GM23248 (cell line): Measurements from ENCODE around the gene PAFAH2. TPM values are rescaled to one million over a fixed set of nuclear protein-coding genes. Genes with fewer than 3 reads are reported as not detected.
"Not testable (repeated sequence)": the region's sequence is repeated elsewhere in the genome, so short reads cannot be mapped to it uniquely, and the experiment has no call there.

Source experiments
- DNase-seq: peaks from one replicate; pipeline ENCODE4 v3.0.0-alpha.2; 2015
- H2AFZ ChIP-seq: fragments of 200-600 bp; sonication (generic); 2 replicates; pipeline ENCODE4 v1.6.1; 2016; ENCODE audit warnings: antibody characterized with exemption
- H3F3A ChIP-seq: fragments of 200-600 bp; sonication (generic); 2 replicates; pipeline ENCODE4 v1.6.1; 2016; ENCODE audit warnings: mild to moderate bottlenecking, antibody characterized with exemption, mixed run types; ENCODE audit not compliant: insufficient read depth
- H3K27ac ChIP-seq: fragments of 200-600 bp; sonication (generic); 2 replicates; pipeline ENCODE4 v1.5.1; 2016; ENCODE audit warnings: mild to moderate bottlenecking
- H3K27me3 ChIP-seq: fragments of 200-600 bp; sonication (generic); replicated peaks from 2 replicates; pipeline ENCODE4 v1.6.1; 2016; ENCODE audit warnings: mild to moderate bottlenecking; ENCODE audit not compliant: insufficient read depth
- H3K36me3 ChIP-seq: fragments of 200-600 bp; sonication (generic); 2 replicates; pipeline ENCODE4 v1.6.1; 2016; ENCODE audit warnings: low read depth, mild to moderate bottlenecking
- H3K4me1 ChIP-seq: fragments of 200-600 bp; sonication (generic); 2 replicates; pipeline ENCODE4 v1.6.1; 2016; ENCODE audit warnings: mild to moderate bottlenecking; ENCODE audit not compliant: insufficient read depth
- H3K4me2 ChIP-seq: fragments of 200-600 bp; sonication (generic); one replicate; pipeline ENCODE4 v1.6.1; 2016; ENCODE audit warnings: mild to moderate bottlenecking; ENCODE audit not compliant: unreplicated experiment
- H3K4me3 ChIP-seq: fragments of 200-600 bp; sonication (generic); 2 replicates; pipeline ENCODE4 v1.5.1; 2016; ENCODE audit warnings: mild to moderate bottlenecking
- H3K79me2 ChIP-seq: fragments of 200-600 bp; sonication (generic); 2 replicates; pipeline ENCODE4 v1.6.1; 2016; ENCODE audit warnings: mild to moderate bottlenecking; ENCODE audit not compliant: insufficient read depth
- H3K9ac ChIP-seq: fragments of 200-600 bp; sonication (generic); 2 replicates; pipeline ENCODE4 v1.6.1; 2016; ENCODE audit warnings: mild to moderate bottlenecking
- H3K9me2 ChIP-seq: fragments of 200-600 bp; sonication (generic); 2 replicates; pipeline ENCODE4 v1.6.1; 2016; ENCODE audit warnings: mixed run types, mild to moderate bottlenecking, moderate library complexity; ENCODE audit not compliant: insufficient read depth
- H3K9me3 ChIP-seq: fragments of 200-600 bp; sonication (generic); one replicate; pipeline ENCODE4 v1.6.1; 2017; ENCODE audit warnings: low read depth
- H4K20me1 ChIP-seq: fragments of 200-600 bp; sonication (generic); 2 replicates; pipeline ENCODE4 v1.6.0; 2016; ENCODE audit not compliant: insufficient read depth
- EZH2 ChIP-seq: fragments of 200-600 bp; sonication (generic); IDR thresholded peaks from 2 replicates; pipeline ENCODE4 v1.6.1; 2018; ENCODE audit warnings: antibody characterized with exemption, mild to moderate bottlenecking; ENCODE audit not compliant: insufficient read depth, poor library complexity, severe bottlenecking
- EZH2phosphoT487 ChIP-seq: fragments of 200-600 bp; sonication (generic); IDR thresholded peaks from 2 replicates; pipeline ENCODE4 v1.6.1; 2018; ENCODE audit warnings: antibody characterized with exemption, moderate library complexity, mild to moderate bottlenecking, low read depth; ENCODE audit not compliant: insufficient read depth
- WGBS, 2 experiments: methylation state at CpG; one replicate each; pipeline ENCODE4 v1.1.6; 2015 to 2017; ENCODE audit warnings: low lambda C conversion rate in 2 of 2, low coverage in 1 of 2; ENCODE audit errors: missing lambda C conversion rate in 2 of 2; 5-methylcytosine and 5-hydroxymethylcytosine counted together
- in situ Hi-C: fragments of 300-500 bp; cut with MboI; formaldehyde crosslinking; loops from 2 replicates; pipeline ENCODE4 v1.15.0; 2020
- polyA plus RNA-seq: library from polyadenylated mRNA; unstranded; fragments of >200 nt; fragmentation: Nextera tagmentation; extraction: Ambion mirVana; gene quantifications from 2 replicates; pipeline ENCODE4 v1.2.1, GENCODE V29; 2016
- total RNA-seq: library from RNA; depleted of rRNA; stranded (reverse); fragments of >200 nt; shearing (Covaris generic); gene quantifications from 2 replicates; pipeline ENCODE4 v1.2.3, GENCODE V29; 2014

PAFAH2 gene
- total and polyA plus RNA-seq, 2 experiments from 2014 or later: 9.5 to 10.7 TPM

GRCh38 chr1:25987951-25988350 lies 9.9 kb downstream of the PAFAH2 start:
- H3K4me3 ChIP-seq: no peak overlapping the region
- no peaks in the 10 kb centered on the region for H3K27me3 ChIP-seq
- no peaks in the 10 kb centered on the region for H3F3A ChIP-seq
- no peak overlapping the region for H2AFZ ChIP-seq
- no peaks in the 10 kb centered on the region for H3K9me2 ChIP-seq
- no peaks in the 10 kb centered on the region for H3K79me2 ChIP-seq
- in situ Hi-C loops: no loop called here
- no peak for DNase-seq
- H3K9ac ChIP-seq: no peak overlapping the region
- no peaks in the 10 kb centered on the region for H4K20me1 ChIP-seq
- H3K36me3 ChIP-seq: no peaks in the 10 kb centered on the region
- no peak overlapping the region for H3K4me2 ChIP-seq
- H3K9me3 ChIP-seq: no peaks in the 10 kb centered on the region
- peaks cover 9% of the 10 kb centered on the region; the same call in 1 of the 2 replicates for H3K4me1 ChIP-seq
- whole genome bisulfite sequencing, 2 experiments: 89 to 99% methylated on average over 2 of the region's 2 CpGs
- no peak for TF ChIP-seq EZH2
- no peak for TF ChIP-seq EZH2phosphoT487
- no peak overlapping the region for H3K27ac ChIP-seq

- H3K27ac ChIP-seq, H3K4me1 ChIP-seq, H3F3A ChIP-seq, H2AFZ ChIP-seq, H3K27me3 ChIP-seq, DNase-seq, H3K4me2 ChIP-seq, H3K9ac ChIP-seq, H3K9me3 ChIP-seq, H4K20me1 ChIP-seq, H3K79me2 ChIP-seq, H3K36me3 ChIP-seq, in situ Hi-C loops, H3K9me2 ChIP-seq, H3K4me3 ChIP-seq: not testable (repeated sequence)
- WGBS, 2 experiments: 94 to 98% methylated on average over 10 of the region's 10 CpGs
These were observed 11.1 kb downstream of the PAFAH2 start for GRCh38 chr1:25986773-25987172.

GRCh38 chr1:25985670-25986069 lies 12.2 kb downstream of the PAFAH2 start:
- Histone ChIP-seq H3K27me3 (no peaks in the 10 kb centered on the region), H3F3A (no peaks in the 10 kb centered on the region), H3K9ac (no peak overlapping the region), H3K36me3 (peaks cover 6% of the 10 kb centered on the region), H3K9me3 (no peaks in the 10 kb centered on the region), H3K4me2 (no peak overlapping the region), H3K79me2 (no peaks in the 10 kb centered on the region), H3K4me1 (no peaks in the 10 kb centered on the region), H3K27ac (no peak overlapping the region), H3K4me3 (no peak overlapping the region), H3K9me2 (no peaks in the 10 kb centered on the region), H2AFZ (no peak overlapping the region), H4K20me1 (no peaks in the 10 kb centered on the region)
- no peak for DNase-seq
- TF ChIP-seq EZH2 (no peak), EZH2phosphoT487 (no peak)
- in situ Hi-C loops: no loop called here
- WGBS, 2 experiments: 96% methylated on average over 3 of the region's 3 CpGs

GRCh38 chr1:25985171-25985570 lies 12.7 kb downstream of the PAFAH2 start:
- no peak overlapping the region for H3K4me3 ChIP-seq
- no peaks in the 10 kb centered on the region for H3K79me2 ChIP-seq
- TF ChIP-seq EZH2 (no peak), EZH2phosphoT487 (no peak)
- H3K9ac ChIP-seq: no peak overlapping the region
- peaks cover 6% of the 10 kb centered on the region for H3K36me3 ChIP-seq
- H3K4me2 ChIP-seq: no peak overlapping the region
- H3K9me2 ChIP-seq: no peaks in the 10 kb centered on the region
- no peak overlapping the region for H3K27ac ChIP-seq
- H3K27me3 ChIP-seq: no peaks in the 10 kb centered on the region
- 100% methylated on average over 1 of the region's 1 CpG for WGBS, 2 experiments
- in situ Hi-C loops: no loop called here
- H3K4me1 ChIP-seq: no peaks in the 10 kb centered on the region
- H3K9me3 ChIP-seq: no peaks in the 10 kb centered on the region
- no peaks in the 10 kb centered on the region for H3F3A ChIP-seq
- DNase-seq: no peak
- H4K20me1 ChIP-seq: no peaks in the 10 kb centered on the region
- no peak overlapping the region for H2AFZ ChIP-seq

- DNase-seq: no peak
- WGBS, 2 experiments: 83 to 84% methylated on average over 7 of the region's 7 CpGs
- no peak overlapping the region for H3K4me3 ChIP-seq
- no peak overlapping the region for H3K27ac ChIP-seq
- TF ChIP-seq EZH2 (no peak), EZH2phosphoT487 (no peak)
- H3K79me2 ChIP-seq: no peaks in the 10 kb centered on the region
- H3K27me3 ChIP-seq: no peaks in the 10 kb centered on the region
- no peak overlapping the region for H3K4me2 ChIP-seq
- H3K4me1 ChIP-seq: no peaks in the 10 kb centered on the region
- H3F3A ChIP-seq: no peaks in the 10 kb centered on the region
- H3K36me3 ChIP-seq: peaks cover 9% of the 10 kb centered on the region
- no peaks in the 10 kb centered on the region for H3K9me3 ChIP-seq
- no peaks in the 10 kb centered on the region for H3K9me2 ChIP-seq
- H2AFZ ChIP-seq: no peak overlapping the region
- no peak overlapping the region for H3K9ac ChIP-seq
- in situ Hi-C loops: no loop called here
- H4K20me1 ChIP-seq: no peaks in the 10 kb centered on the region
These were observed 18.7 kb downstream of the PAFAH2 start for GRCh38 chr1:25979210-25979609.
